ENCODE data around the gene RXRA.

Gene RXRA

DNA sequence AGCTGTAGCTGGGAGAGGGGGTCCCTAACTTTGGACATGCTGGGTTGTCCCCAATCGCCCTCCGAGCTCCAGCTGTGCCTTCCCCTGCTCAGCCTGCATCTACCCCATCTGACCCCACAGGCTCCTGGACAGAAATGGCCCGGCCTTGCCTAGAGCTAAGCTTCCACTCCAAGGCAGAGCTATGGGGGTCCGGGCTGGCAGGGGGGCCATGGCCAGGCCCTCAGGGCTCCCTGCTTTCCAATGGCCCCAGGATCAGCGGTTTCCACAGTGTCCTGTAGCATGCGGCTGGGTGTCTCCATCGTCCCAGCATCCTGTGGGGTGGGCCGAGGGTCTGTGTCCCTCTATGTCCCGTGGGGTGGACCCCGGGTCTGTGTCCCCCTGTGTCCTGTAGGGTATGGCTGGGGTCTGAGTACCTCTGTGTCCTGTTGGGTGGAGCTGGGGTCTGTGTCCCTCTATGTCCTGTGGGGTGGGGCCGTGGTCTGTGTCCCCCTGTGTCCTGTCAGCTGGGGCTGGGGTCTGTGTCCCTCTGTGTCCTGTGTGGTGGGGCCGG is 130.6 kb downstream of the RXRA start:
- DNase-seq: no peak

DNA sequence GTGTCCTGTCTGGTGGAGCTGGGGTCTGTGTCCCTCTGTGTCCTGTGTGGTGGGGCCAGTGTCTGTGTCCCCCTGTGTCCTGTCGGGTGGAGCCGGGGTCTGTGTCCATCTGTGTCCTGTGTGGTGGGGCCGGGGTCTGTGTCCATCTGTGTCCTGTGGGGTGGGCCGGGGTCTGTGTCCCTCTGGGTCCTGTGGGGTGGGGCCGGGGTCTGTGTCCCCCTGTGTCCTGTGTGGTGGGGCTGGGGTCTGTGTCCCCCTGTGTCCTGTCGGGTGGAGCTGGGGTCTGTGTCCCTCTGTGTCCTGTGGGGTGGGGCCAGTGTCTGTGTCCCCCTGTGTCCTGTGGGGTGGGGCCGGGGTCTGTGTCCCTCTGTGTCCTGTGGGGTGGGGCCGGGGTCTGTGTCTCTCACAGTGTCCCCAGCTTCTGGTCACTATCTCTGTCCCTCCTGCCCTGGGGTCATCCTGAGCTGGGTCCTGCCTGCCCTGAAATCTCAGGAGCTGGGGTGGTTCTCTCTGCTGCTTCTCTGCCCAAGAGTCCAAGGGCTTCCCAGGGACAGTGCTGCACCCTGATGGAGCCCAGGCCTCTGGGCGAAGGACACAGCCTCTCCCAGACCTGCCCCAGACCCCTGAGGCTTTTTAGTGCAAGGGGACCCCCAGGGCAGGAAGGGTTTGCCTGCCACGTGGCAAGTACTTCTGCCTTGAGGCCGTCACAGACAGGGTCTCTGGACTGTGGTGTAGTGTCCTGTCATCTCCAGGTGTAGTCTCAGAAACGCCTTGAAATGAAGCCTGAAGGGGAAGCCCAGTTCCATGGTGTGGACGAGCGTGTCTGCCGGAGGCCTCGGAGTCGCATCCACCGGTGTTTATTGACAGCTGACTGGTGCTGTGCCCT is 131.3 kb downstream of the RXRA start:
- no peak for DNase-seq

DNA sequence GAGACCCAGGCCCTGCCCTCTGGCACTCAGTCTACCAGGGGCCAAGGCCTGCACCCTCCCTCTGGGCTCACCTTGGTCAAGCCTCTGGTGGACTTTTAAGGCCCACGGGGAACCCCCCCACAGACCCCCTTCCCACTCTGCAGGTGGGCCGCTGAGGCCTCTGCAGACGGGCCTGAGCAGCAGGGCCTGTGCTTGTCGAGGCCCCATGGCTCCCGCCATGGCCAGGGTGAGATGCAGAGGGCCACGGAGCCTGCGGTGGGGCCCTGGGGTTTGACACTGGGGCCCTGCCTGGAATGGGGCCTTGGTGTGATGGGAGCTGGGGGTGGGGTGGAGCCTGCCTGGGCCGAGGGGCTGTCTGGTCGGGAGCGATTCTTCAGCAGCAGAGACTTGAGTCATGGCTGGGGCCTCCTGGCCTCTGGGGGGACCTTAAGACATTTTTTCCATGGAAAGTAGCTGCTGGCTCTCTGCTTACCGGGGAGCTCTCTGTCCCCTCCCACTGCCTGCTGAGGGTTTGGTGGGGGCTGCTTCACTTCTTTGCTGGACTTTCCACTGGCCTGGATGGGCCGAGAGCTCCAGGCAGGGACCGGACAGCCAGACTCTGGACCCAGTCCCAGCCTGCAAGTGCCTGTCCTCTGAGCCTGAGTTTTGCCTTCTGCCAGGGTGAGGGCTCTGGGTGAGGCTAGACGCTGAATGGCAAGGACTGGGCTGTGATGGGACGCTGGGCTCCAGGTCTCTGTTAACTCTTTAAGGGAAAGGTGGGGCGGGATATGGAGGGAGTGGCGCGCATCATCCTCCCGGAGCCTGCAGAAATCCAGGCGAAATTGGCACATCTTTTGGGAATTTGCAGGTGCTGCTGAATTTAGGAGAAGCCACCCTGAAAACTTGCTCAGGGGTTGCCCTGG is 132.2 kb downstream of the RXRA start:
- DNase-seq: no peak

DNA sequence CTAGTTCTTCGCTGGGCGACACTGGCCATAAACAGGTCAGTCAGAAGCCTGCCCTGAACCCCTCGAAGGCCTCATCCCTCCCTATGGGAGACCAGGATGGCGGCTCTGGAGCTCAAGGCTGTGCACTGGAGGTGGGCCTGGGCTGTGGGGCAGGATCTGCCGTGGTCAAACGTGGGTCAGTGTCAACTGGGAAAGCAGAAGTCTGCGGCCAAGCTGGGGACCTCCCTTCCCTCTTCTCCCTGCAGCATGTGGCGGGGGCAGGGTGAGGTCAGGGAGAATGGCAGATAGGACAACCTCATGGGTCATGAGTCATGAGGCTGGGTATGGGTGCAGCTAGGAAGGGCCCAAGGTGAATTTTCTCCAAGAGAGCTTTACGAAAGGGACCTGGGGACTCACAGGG is 132.9 kb downstream of the RXRA start:
- no peak for DNase-seq

DNA sequence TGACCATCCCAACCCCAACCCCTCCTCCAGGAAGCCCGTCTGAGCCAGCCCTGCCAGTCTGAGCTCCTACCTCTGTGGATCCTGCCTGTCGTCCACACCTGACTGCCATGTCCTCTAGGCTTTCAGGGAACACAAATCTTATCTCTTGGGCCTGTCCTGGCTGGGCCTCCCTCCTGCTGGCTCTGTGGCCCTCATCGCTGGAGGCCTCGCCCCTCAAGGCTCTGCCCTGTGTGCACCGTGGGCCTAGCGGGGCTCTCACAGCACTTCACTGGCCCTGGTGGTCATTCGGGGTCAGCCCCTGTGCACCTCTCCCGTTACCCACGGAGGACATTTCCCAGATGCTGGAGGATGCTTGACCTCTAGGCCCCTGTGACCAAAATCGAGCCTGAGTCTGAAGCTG is 133.3 kb downstream of the RXRA start:
- DNase-seq: no peak

DNA sequence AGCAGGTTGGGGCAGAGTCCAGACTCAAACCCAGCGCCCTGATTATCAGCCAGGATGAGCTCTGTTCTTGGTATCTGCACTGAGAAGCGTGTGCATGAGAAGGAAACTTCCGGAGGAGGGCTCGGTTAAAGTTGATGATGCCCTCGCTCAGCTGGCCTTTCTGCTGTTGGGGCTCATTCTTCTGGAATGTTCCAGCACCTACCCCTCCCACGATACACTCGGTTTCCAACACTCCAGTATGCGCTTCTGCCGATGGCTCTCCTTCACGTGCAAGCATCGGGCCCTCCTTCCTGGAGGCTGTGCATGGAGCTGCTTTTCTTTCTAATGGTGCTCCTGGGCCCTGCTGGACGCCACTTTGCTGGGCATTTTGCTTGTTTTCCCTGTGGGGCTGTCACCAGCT is 134.0 kb downstream of the RXRA start:
- DNase-seq: no peak

DNA sequence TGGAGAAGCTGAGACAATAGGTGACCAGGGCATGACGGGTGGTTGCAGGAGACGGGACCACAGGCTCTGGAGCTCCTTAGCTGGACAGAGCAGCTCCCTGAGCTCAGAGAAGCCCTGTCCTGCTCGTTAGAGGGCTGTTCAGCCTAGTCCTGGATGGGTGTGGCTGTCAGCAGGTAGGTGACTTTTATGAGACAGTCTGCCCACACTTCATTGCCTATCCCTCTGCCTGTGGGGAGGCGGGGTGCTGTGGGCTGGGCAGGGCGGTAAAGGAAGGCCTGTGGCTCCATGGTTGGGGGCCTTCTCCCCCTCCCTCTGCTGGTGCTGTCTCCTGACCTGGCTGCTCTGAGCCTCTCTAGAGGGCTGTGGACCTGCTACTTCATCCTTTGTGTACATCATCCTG is 134.6 kb downstream of the RXRA start:
- DNase-seq: no peak

DNA sequence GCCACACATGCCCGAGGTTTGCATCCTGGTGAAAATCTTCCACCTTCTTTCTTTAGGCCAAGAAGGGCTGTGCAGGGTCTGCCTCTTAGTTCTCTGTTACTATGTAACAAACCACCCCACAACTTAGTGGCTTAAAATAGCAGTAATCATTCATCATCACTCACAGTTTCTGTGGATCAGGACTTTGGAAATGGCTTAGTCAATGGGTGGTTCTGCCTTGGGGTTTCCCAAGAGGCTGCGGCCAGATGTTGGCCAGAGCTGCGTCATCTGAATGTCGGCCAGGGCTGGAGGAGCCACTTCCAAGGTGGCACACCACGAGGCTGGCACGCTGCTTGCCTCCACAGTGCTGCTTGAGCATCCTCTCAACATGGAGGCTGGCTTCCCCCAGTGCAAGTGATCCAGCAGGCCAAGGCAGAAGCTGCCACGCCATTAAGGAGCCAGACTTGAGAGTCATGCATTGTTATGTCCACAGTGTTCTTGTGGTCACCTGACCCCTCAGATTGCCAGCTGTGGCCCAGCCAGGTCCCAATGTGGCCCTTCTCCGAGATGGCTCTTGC is 135.2 kb downstream of the RXRA start:
- no peak for DNase-seq

DNA sequence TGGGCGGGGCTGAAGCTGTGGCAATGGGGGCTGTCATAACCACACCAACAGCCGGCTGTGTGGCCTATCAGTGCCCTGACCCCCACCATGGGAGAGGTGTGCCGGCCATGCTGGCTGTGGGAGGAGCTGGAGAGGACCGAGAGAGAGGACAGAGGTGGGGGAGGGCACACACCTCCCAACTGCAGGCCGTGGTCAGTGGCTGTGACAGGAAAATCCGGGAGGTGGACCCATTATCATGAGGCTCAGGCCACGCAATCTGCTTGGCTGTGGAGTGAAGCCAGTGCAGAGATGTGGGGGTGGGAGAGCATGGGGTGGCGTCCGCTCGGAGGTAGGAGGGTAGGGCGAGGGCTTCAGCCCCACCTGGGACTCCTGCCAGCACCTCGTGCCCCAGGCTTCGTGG is 136.1 kb downstream of the RXRA start:
- DNase-seq: no peak

DNA sequence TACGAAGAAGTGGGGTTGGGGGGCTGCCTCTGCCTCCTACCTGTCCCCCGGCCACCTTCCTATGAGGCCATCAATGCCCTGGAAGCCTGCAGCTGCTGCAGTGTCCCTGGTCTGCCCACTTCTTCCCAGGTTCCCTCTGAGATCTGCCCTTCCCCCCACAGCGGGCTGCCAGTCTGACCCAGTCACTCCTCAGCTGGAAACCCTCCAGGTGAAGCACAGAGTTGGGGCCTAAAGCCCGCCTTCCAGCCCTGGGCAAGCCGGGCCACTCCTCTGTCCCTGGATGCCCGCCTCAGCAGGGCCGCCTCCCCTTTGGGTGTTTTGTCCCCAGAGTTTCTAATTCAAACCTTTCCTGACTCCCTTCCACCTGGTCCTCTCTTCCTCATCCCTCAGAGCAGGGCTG is 137.0 kb downstream of the RXRA start:
- no peak for DNase-seq

DNA sequence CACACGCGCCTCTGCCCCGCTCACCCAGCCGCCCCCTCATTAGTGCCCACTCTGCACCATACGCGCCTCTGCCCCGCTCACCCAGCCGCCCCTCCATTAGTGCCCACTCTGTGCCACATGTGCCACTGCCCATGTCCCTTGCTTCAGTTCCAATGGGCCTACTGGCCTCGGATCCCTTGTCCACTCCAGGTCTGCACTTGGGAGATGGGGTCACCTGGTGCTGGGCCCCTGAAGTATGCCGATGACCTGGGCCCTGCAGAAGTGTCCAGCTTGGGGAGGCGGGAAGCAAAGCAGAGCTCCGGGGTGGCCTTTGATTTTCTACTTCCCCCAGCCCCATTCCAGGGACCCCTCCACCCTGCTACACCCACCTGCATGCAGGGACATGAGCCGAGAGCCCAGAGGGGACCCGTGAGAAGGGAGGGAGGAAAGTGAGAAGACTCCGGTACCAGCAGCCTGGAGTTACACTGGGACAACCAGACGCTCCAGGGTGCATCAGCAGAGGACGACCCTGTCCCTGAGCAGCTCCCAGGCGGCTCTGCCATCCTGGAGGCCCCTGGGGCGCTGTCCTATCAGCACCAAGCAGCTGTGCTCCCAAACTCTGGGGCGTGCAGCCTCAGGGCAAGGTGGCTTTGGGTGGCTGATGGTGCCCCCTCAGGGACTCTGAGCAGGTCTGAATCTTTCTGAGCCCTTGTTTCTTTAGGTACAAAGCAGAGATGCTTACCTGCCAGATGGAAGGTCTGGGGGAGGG is 140.8 kb downstream of the RXRA start:
- DNase-seq: no peak

DNA sequence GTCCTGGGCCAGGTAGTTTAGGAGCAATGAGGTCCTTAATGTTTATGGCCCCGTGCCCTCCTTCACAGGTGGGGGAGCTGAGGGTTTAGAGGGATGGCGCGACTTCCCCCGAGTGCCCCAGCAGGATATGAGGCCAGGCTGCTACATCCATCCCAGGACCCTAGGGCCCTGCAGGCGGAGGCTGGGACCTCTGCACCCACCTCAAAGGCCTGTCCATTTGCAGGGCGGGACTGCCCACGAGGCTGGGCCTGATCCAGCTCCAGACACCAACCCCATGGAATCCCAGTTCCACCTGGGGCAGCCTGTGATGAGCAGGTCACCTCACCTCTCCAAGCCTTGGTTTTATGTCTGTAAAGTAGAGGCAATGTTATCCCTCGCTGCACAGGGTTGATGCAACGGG is 142.1 kb downstream of the RXRA start:
- DNase-seq: no peak

DNA sequence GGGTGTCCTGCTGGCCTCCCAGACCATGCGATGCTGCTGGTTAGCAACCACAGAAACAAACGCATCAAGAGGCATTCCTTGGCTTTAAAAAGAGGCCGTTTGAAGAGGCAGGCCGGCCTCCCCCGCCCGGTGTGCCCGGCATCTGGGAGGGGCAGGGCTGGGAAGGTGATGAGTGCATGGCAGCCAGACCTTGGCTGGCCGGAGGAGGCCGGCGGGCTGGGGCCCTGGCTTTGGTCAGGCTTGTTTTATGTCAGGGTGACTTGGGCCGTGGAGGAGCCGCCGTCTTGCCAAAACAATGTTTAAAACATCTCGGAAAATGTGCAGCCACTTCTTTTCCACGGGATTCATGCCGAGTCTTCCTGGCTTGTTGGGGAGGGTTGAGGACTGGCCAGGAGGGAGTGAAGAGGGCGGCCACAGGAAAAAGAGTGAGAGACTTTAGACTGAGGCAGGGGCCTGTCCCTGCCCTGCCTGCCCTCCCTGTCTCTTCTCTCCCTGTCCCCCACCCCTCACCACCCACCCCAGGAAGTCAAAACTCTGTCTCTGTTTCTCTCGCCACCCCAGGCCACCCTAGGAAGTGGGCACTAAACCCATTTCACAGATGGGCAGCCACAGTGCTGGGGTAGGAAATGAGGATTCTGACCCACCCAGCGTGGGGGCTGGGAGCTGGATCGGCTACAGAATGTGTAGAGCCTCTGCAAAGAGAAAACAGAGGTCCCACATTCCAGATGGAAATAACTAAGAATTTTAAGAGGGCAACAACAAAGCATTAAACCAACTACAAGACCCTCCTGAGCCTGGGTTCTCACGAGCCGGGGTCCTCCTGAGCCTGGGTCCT is 143.0 kb downstream of the RXRA start:
- no peak for DNase-seq

DNA sequence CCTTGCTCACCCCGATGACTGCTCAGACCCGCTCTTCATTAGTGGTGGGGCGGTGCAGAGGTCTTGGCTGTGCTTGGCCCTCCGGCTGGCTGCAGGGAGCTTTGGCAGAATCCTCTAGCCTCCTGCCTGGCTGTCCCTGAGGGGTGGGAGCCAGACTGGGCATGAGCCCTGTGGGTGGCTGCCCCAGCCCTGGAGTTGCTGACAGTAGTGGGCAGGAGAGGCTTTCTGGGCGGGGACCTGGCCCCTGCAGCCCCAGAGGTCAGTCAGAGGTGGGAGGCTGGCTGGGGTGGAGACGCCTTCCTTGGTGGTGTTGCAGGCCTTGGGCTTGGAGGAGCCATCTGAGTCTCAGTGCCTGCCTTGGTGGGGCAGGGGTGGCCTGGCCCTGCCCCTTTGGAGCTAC is 146.0 kb downstream of the RXRA start:
- no peak for DNase-seq

DNA sequence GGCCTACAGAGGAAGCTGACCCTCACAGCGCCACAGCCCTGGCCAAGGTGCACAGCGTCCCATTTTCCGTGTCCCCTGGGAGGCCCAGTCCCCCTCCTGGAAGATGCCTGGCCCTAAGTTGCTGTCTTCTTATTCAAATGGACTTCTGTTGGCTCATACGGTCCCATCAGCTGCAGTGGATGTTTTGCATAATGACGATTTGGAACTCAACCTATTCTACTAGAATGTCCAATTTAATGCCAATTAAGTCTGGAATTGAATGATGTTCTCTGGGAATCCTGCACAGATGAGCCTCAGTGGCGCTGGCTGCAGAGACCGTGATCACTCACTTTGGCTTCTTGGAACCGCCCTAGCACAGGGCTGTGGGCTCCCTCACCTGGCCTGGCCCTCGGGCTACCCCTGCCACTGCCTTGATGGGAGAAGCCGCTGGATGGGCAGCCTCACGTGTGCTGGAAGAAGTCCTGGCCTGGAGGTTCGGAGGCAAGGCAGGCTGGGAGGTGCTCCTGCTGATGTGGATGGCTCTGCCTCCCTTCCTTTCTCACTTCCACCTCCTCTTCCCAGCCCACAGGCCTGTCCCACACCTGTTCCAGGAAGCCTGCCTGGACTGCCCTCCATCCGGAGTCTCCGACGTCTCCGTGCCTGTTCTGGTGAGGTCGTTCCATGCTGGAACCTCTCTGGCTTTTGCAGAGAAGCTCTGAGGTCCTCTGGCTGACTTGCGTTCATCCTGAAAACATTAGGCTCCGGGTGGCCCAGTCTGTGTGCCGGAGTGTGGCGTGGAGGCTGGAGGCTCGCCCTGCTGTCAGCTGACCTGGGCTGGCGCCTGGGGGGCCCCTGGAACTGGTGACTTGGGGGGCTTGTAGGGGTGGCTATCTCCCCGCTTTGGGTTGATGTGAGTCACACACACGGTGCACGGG is 147.1 kb downstream of the RXRA start:
- DNase-seq: no peak

DNA sequence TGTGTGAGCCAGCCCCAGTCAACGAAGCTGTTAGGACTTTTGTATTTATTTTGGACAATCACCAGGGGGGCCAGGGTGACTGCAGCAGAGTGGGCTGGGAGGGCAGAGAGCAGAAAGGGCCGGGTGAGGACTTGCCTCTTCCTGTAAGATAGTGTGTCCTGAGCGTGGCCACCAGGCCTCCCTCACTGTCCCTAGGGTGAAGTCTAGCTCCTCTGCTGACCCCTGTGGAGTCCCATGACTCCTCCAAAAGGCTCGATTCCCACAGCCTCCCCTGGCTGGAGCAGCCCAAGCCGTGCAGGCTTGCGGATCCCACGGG is 147.8 kb downstream of the RXRA start:
- no peak for DNase-seq

DNA sequence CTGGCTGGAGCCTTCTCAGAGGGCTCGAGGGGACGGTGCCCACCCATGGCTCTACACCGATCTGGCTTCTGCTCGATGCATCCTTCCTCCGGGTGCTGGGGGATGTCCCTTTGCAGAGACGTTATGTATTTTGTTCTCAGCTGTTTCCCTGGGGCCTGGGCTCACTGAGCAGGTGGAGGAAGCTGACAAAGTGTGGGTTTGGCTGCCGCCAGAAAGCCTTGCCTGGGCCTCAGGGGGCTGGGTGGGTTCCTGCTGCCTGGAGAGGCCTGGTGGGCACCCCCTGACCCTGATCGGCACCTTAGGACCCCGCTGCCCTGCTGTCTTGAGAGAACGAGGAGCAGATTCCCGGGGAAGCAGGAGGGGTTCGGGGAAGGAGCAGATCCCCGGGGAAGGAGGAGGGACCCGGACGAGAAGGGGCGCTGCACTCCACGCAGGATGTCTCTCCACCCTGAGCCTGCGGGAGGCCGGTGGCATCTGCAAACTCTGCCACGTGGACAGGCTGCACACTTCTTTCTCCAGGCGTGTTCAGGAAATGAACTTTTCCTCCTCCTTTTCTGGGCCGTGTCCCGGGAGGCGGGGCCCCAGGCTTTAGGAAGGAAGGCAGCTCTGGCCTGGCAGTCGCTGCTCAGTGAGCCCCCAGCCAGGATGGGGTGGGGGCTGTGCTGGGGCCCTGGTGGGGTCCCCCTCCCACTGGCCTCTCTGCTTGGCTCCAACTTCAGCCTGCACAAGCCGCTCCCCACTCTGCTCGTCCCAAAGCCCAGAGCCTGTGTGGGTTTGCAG is 148.9 kb downstream of the RXRA start:
- DNase-seq: no peak

DNA sequence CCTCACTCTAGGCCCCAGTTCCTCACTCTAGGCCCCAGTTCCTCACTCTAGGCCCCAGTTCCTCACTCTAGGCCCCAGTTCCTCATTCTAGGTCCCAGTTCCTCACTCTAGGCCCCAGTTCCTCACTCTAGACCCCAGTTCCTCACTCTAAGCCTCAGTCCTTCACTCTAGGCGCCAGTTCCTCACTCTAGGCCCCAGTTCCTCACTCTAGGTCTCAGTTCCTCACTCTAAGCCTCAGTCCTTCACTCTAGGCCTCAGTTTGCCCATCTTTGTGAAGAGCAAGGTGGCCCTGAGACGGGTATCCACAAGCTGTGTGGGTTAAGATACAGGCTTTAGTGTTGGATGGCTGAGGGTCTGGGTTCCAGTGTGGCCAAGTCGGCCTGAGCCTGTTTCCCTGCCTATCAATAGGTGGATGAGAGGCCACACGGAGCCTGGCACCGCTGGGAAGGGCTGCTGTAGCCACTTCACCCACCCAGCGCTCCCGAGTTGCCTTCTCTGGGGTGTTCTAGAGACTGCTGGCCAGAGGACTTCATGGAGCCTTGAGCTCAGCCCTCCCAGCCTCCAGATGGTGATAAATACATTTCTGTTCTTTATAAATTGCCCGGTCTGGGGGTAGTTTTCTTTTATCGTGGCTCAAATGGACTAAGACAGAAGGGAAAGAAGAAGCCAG is 150.2 kb downstream of the RXRA start:
- DNase-seq: no peak

DNA sequence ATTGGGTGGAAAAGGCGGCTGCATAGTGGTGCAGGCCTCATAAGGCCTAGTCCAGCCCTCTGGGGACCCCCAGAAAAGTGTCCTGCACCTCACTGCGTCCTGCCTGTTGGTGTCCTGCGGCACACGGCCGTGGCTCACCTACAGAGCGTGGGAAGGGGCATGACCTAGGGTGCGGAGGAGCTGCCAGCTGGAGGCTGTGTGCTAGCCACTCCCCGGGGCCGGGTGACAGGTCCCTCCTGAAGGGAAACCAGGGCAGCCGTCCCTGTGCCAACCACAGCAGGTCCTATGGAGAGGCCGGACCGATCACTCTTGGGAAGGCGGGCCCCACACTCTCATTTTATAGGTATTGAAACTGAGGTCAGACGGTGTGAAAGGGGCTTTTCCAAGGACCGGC is 150.7 kb downstream of the RXRA start:
- DNase-seq: no peak
